Measurements from ENCODE around the gene CLUH. TPM values are rescaled to one million over a fixed set of nuclear protein-coding genes. Genes with fewer than 3 reads are reported as not detected.

The CLUH gene
- total and polyA plus RNA-seq, 5 donors from 2014 or later, result 3.4 to 43.1 (median 4.5) TPM

GRCh38 chr17:2745317-2746037 is 33.9 kb upstream of the CLUH start:
- Mint-ChIP-seq H3K27me3 (peaks cover 53% of the 10 kb centered on the region), H3K9me3 (peaks cover 0 to 11% (median 0%) of the 10 kb centered on the region in 7 donors), H3K4me1 (no peaks in the 10 kb centered on the region), H3K27ac (no peak overlapping the region), H3K36me3 (no peaks in the 10 kb centered on the region), H3K4me3 (no peak overlapping the region)
- ATAC-seq (ENCODE audit: low read depth in 2 of 2) (no peak), DNase-seq (no peak)
- Histone ChIP-seq H3K4me1 (ENCODE audit: control insufficient read depth, insufficient read depth, low read length, poor library complexity, severe bottlenecking) (no peaks in the 10 kb centered on the region), H3K4me3 (ENCODE audit: low read depth, low read length) (no peak overlapping the region), H3K27ac (ENCODE audit: insufficient read depth, low read length, poor library complexity, severe bottlenecking) (no peak overlapping the region), H3K36me3 (ENCODE audit: control insufficient read depth, insufficient read depth, low read length) (no peaks in the 10 kb centered on the region), H3K27me3 (ENCODE audit: control insufficient read depth, insufficient read depth, low read length) (peaks cover 8% of the 10 kb centered on the region), H3K9me3 (ENCODE audit: control insufficient read depth in 2 of 2, low read length in 2 of 2) (no peaks in the 10 kb centered on the region)

GRCh38 chr17:2737693-2738092 is 26.1 kb upstream of the CLUH start:
- Mint-ChIP-seq H3K27me3 (peaks cover 18% of the 10 kb centered on the region), H3K9me3 (peaks cover 0 to 1% (median 0%) of the 10 kb centered on the region in 7 donors), H3K27ac (no peak overlapping the region), H3K36me3 (no peaks in the 10 kb centered on the region), H3K4me3 (no peak overlapping the region), H3K4me1 (no peaks in the 10 kb centered on the region)
- H3K4me1 ChIP-seq (ENCODE audit: control insufficient read depth, insufficient read depth, low read length, poor library complexity, severe bottlenecking), result no peaks in the 10 kb centered on the region
- no peaks in the 10 kb centered on the region for H3K9me3 ChIP-seq (ENCODE audit: control insufficient read depth in 2 of 2, low read length in 2 of 2)
- no peak overlapping the region for H3K27ac ChIP-seq (ENCODE audit: insufficient read depth, low read length, poor library complexity, severe bottlenecking)
- no peaks in the 10 kb centered on the region for H3K36me3 ChIP-seq (ENCODE audit: control insufficient read depth, insufficient read depth, low read length)
- ATAC-seq (ENCODE audit: low read depth in 2 of 2) (no peak), DNase-seq (no peak)
- no peak overlapping the region for H3K4me3 ChIP-seq (ENCODE audit: low read depth, low read length)
- no peaks in the 10 kb centered on the region for H3K27me3 ChIP-seq (ENCODE audit: control insufficient read depth, insufficient read depth, low read length)

GRCh38 chr17:2736956-2737355 is 25.4 kb upstream of the CLUH start:
- peaks cover 11% of the 10 kb centered on the region for H3K27me3 Mint-ChIP-seq
- H3K4me1 ChIP-seq (ENCODE audit: control insufficient read depth, insufficient read depth, low read length, poor library complexity, severe bottlenecking), result no peaks in the 10 kb centered on the region

GRCh38 chr17:2735896-2736295 is 24.3 kb upstream of the CLUH start:
- Histone ChIP-seq H3K9me3 (ENCODE audit: control insufficient read depth in 2 of 2, low read length in 2 of 2) (no peaks in the 10 kb centered on the region), H3K27me3 (ENCODE audit: control insufficient read depth, insufficient read depth, low read length) (no peaks in the 10 kb centered on the region), H3K27ac (ENCODE audit: insufficient read depth, low read length, poor library complexity, severe bottlenecking) (no peak overlapping the region), H3K4me3 (ENCODE audit: low read depth, low read length) (no peak overlapping the region), H3K36me3 (ENCODE audit: control insufficient read depth, insufficient read depth, low read length) (no peaks in the 10 kb centered on the region), H3K4me1 (ENCODE audit: control insufficient read depth, insufficient read depth, low read length, poor library complexity, severe bottlenecking) (no peaks in the 10 kb centered on the region)
- no peak for ATAC-seq (ENCODE audit: low read depth in 2 of 2)
- Mint-ChIP-seq H3K4me3 (no peak overlapping the region), H3K4me1 (no peaks in the 10 kb centered on the region), H3K36me3 (no peaks in the 10 kb centered on the region), H3K9me3 (no peaks in the 10 kb centered on the region), H3K27ac (no peak overlapping the region), H3K27me3 (peaks cover 10% of the 10 kb centered on the region)
- no peak for DNase-seq

More at GRCh38 chr17:2736956-2737355, 25.4 kb upstream of the CLUH start:
- ATAC-seq (ENCODE audit: low read depth in 2 of 2) (no peak), DNase-seq (no peak)
- H3K4me3 ChIP-seq (ENCODE audit: low read depth, low read length), result no peak overlapping the region
- Mint-ChIP-seq H3K27ac (no peak overlapping the region), H3K36me3 (no peaks in the 10 kb centered on the region), H3K9me3 (no peaks in the 10 kb centered on the region), H3K4me3 (no peak overlapping the region), H3K4me1 (no peaks in the 10 kb centered on the region)
- no peaks in the 10 kb centered on the region for H3K9me3 ChIP-seq (ENCODE audit: control insufficient read depth in 2 of 2, low read length in 2 of 2)
- H3K27ac ChIP-seq (ENCODE audit: insufficient read depth, low read length, poor library complexity, severe bottlenecking), result no peak overlapping the region
- no peaks in the 10 kb centered on the region for H3K27me3 ChIP-seq (ENCODE audit: control insufficient read depth, insufficient read depth, low read length)
- no peaks in the 10 kb centered on the region for H3K36me3 ChIP-seq (ENCODE audit: control insufficient read depth, insufficient read depth, low read length)

GRCh38 chr17:2734939-2735338 is 23.4 kb upstream of the CLUH start:
- Histone ChIP-seq H3K9me3 (ENCODE audit: control insufficient read depth in 2 of 2, low read length in 2 of 2) (no peaks in the 10 kb centered on the region), H3K4me3 (ENCODE audit: low read depth, low read length) (no peak overlapping the region), H3K27ac (ENCODE audit: insufficient read depth, low read length, poor library complexity, severe bottlenecking) (no peak overlapping the region), H3K36me3 (ENCODE audit: control insufficient read depth, insufficient read depth, low read length) (no peaks in the 10 kb centered on the region), H3K4me1 (ENCODE audit: control insufficient read depth, insufficient read depth, low read length, poor library complexity, severe bottlenecking) (no peaks in the 10 kb centered on the region), H3K27me3 (ENCODE audit: control insufficient read depth, insufficient read depth, low read length) (no peaks in the 10 kb centered on the region)
- no peaks in the 10 kb centered on the region for H3K4me1 Mint-ChIP-seq
- ATAC-seq (ENCODE audit: low read depth in 2 of 2) (no peak), DNase-seq (no peak)
- H3K36me3 Mint-ChIP-seq, result no peaks in the 10 kb centered on the region
- H3K27ac Mint-ChIP-seq, result no peak overlapping the region
- H3K9me3 Mint-ChIP-seq, result no peaks in the 10 kb centered on the region
- no peak overlapping the region for H3K4me3 Mint-ChIP-seq
- H3K27me3 Mint-ChIP-seq, result peaks cover 10% of the 10 kb centered on the region

GRCh38 chr17:2731807-2732206 is 20.2 kb upstream of the CLUH start:
- H3K27ac ChIP-seq (ENCODE audit: insufficient read depth, low read length, poor library complexity, severe bottlenecking), result no peak overlapping the region
- Mint-ChIP-seq H3K27me3 (peaks cover 11% of the 10 kb centered on the region), H3K4me1 (no peaks in the 10 kb centered on the region), H3K4me3 (no peak overlapping the region), H3K27ac (no peak overlapping the region), H3K9me3 (no peaks in the 10 kb centered on the region), H3K36me3 (no peaks in the 10 kb centered on the region)
- no peaks in the 10 kb centered on the region for H3K27me3 ChIP-seq (ENCODE audit: control insufficient read depth, insufficient read depth, low read length)
- no peak for ATAC-seq (ENCODE audit: low read depth in 2 of 2)
- no peak overlapping the region for H3K4me3 ChIP-seq (ENCODE audit: low read depth, low read length)
- no peaks in the 10 kb centered on the region for H3K36me3 ChIP-seq (ENCODE audit: control insufficient read depth, insufficient read depth, low read length)
- DNase-seq, result no peak
- no peaks in the 10 kb centered on the region for H3K9me3 ChIP-seq (ENCODE audit: control insufficient read depth in 2 of 2, low read length in 2 of 2)
- no peaks in the 10 kb centered on the region for H3K4me1 ChIP-seq (ENCODE audit: control insufficient read depth, insufficient read depth, low read length, poor library complexity, severe bottlenecking)

- Mint-ChIP-seq H3K4me1 (no peaks in the 10 kb centered on the region), H3K27ac (no peak overlapping the region), H3K27me3 (peaks cover 16% of the 10 kb centered on the region), H3K36me3 (no peaks in the 10 kb centered on the region), H3K4me3 (no peak overlapping the region), H3K9me3 (no peaks in the 10 kb centered on the region)
- H3K4me3 ChIP-seq (ENCODE audit: low read depth, low read length), result no peak overlapping the region
- DNase-seq (no peak), ATAC-seq (ENCODE audit: low read depth in 2 of 2) (no peak)
- no peaks in the 10 kb centered on the region for H3K27me3 ChIP-seq (ENCODE audit: control insufficient read depth, insufficient read depth, low read length)
- no peaks in the 10 kb centered on the region for H3K9me3 ChIP-seq (ENCODE audit: control insufficient read depth in 2 of 2, low read length in 2 of 2)
- no peaks in the 10 kb centered on the region for H3K36me3 ChIP-seq (ENCODE audit: control insufficient read depth, insufficient read depth, low read length)
- H3K27ac ChIP-seq (ENCODE audit: insufficient read depth, low read length, poor library complexity, severe bottlenecking), result no peak overlapping the region
- no peaks in the 10 kb centered on the region for H3K4me1 ChIP-seq (ENCODE audit: control insufficient read depth, insufficient read depth, low read length, poor library complexity, severe bottlenecking)
Observed at GRCh38 chr17:2730764-2731353, 19.3 kb upstream of the CLUH start.

- peaks cover 4% of the 10 kb centered on the region for H3K27me3 ChIP-seq (ENCODE audit: control insufficient read depth, insufficient read depth, low read length)
- ATAC-seq (ENCODE audit: low read depth in 2 of 2) (peak; percentile 66 to 71), DNase-seq (peak in 2 of 3 donors; percentile 13 to 66)
- no peaks in the 10 kb centered on the region for H3K36me3 ChIP-seq (ENCODE audit: control insufficient read depth, insufficient read depth, low read length)
- no peaks in the 10 kb centered on the region for H3K9me3 ChIP-seq (ENCODE audit: control insufficient read depth in 2 of 2, low read length in 2 of 2)
- Mint-ChIP-seq H3K4me3 (peak overlapping the region in 2 of 4 donors; percentile 44 to 72), H3K4me1 (peaks cover 0 to 5% (median 2%) of the 10 kb centered on the region in 4 donors), H3K27me3 (peaks cover 27% of the 10 kb centered on the region), H3K27ac (no peak overlapping the region), H3K36me3 (no peaks in the 10 kb centered on the region), H3K9me3 (no peaks in the 10 kb centered on the region)
- H3K27ac ChIP-seq (ENCODE audit: insufficient read depth, low read length, poor library complexity, severe bottlenecking), result no peak overlapping the region
- H3K4me1 ChIP-seq (ENCODE audit: control insufficient read depth, insufficient read depth, low read length, poor library complexity, severe bottlenecking), result peaks cover 5% of the 10 kb centered on the region
- no peak overlapping the region for H3K4me3 ChIP-seq (ENCODE audit: low read depth, low read length)
Observed at GRCh38 chr17:2724784-2725164, 13.2 kb upstream of the CLUH start.
